ENCODE measurements around the gene CHMP6.

CHMP6 gene

DNA sequence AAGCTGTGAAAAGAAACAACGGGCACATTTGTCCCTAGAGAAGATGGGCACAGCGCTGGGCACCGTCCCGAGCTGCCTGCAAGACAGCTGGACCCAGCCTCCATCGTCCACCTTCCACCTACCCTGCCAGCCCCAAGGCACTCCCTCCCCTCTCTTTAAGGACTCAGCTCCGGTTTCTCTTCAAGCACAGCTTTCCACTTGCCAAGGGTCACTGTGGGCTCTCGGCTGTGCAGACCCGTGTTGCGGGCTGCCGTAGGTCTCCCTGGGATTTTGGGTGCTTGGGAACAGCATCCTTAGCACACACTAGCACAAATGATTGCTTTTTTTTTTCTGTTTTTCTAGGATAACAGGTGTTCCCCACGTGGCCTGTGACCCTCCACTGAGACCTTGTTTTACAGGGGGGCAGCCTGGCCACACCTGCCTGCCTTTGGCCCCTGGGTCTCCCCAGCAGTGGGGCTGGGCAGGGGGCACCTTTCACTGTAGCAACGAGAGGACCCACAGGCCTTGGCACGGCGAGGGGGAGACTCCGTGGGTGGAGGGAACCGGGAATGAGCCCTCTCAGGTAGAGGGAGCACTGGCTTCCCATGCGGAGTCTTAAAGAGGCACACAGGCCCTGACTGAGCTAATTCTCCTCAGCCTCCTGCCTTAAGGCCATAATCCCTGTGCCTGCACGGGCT, 1.4 kb downstream of the CHMP6 start:
- H3K27me3 ChIP-seq (ENCODE audit: control insufficient read depth in 5 of 5, insufficient read depth in 4 of 5, low read length in 5 of 5) = no peaks in the 10 kb centered on the region
- H3K36me3 ChIP-seq (ENCODE audit: control insufficient read depth in 5 of 5, insufficient read depth in 5 of 5, low read length in 5 of 5) = peaks cover 0 to 33% (median 32%) of the 10 kb centered on the region in 5 donors
- peak overlapping the region; percentile 40 to 82 (median 80) for H3K4me3 ChIP-seq (ENCODE audit: low read depth in 1 of 5, low read length in 5 of 5)
- H3K27ac ChIP-seq (ENCODE audit: low read depth, low read length) = no peak overlapping the region
- peak overlapping the region in 4 of 5 donors; percentile 78 to 98 (median 92) for H3K9ac ChIP-seq (ENCODE audit: low read length in 5 of 5)
- peaks cover 3 to 46% (median 42%) of the 10 kb centered on the region in 5 donors for H3K4me1 ChIP-seq (ENCODE audit: control insufficient read depth in 5 of 5, insufficient read depth in 5 of 5, low read length in 5 of 5)
- H3K9me3 ChIP-seq (ENCODE audit: control insufficient read depth in 5 of 5, low read length in 5 of 5) = no peaks in the 10 kb centered on the region

DNA sequence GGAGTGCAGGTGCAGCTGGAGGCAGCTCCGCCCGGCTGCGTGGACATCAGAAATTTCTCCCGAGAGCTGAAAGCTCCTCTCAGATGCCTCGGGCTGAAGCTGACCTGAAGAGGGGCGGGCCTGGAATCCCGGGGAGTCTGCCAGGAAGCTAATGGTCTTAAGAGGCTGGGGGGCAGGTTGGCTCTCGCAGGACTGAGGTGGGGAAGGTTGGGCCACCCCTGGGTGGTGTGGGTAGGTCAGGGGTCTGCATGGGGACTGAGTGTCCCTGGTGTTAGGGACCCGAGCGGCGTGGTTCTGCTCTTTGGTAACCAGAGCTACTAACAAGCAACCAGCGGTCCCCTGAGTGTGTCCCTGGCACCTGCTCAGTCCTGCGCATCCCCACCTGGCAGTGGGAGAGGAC, 3.5 kb downstream of the CHMP6 start:
- Histone ChIP-seq H3K4me1 (ENCODE audit: control insufficient read depth in 5 of 5, insufficient read depth in 5 of 5, low read length in 5 of 5) (peaks cover 3 to 31% (median 30%) of the 10 kb centered on the region in 5 donors), H3K36me3 (ENCODE audit: control insufficient read depth in 5 of 5, insufficient read depth in 5 of 5, low read length in 5 of 5) (peaks cover 0 to 53% (median 50%) of the 10 kb centered on the region in 5 donors), H3K27me3 (ENCODE audit: control insufficient read depth in 5 of 5, insufficient read depth in 4 of 5, low read length in 5 of 5) (no peaks in the 10 kb centered on the region), H3K27ac (ENCODE audit: low read depth, low read length) (no peak overlapping the region), H3K9ac (ENCODE audit: low read length in 5 of 5) (no peak overlapping the region), H3K4me3 (ENCODE audit: low read depth in 1 of 5, low read length in 5 of 5) (no peak overlapping the region), H3K9me3 (ENCODE audit: control insufficient read depth in 5 of 5, low read length in 5 of 5) (no peaks in the 10 kb centered on the region)

DNA sequence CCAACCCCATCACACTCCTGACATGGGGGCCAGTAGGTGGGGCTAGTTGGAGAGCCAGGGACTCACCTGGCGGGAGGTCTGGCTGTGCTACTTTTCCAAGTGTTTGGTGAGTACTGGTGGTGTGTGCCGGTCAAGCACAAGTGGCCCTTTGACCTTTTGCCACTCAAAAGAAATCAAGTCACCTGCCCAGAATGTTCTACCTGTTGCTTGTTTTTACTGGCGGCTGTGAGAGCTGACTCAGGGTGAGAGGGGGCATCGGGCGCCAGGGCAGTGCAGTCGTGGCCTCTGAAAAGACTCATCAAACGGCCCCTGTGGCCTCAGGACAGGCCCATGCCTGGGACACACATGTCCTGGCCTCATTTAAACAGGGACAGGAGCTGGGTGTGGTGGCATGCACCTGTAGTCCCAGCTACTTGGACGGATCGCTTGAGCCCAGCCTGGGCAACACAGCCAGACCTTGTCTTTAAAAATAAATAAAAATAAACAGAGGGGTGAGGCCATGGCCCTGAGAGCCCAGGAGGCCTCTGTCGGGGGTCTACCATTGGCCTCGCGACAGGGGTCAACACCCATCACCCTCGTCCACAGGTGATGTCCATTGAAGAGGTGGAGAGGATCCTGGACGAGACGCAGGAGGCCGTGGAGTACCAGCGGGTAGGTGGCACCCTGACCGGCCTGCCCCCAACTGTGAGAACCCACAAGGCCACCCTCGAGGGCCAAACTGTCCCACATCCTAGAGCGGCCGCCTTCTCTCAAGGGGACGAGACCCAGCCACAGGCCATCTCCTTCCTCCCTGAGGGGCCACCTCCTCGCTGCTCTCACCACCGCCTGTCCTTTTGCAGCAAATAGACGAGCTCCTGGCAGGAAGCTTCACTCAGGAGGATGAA, 5.0 kb downstream of the CHMP6 start:
- H3K27me3 ChIP-seq (ENCODE audit: control insufficient read depth in 5 of 5, insufficient read depth in 4 of 5, low read length in 5 of 5) = peaks cover 0 to 5% (median 0%) of the 10 kb centered on the region in 5 donors
- H3K27ac ChIP-seq (ENCODE audit: low read depth, low read length) = no peak overlapping the region
- H3K9ac ChIP-seq (ENCODE audit: low read length in 5 of 5) = no peak overlapping the region
- H3K4me3 ChIP-seq (ENCODE audit: low read depth in 1 of 5, low read length in 5 of 5) = no peak overlapping the region
- H3K4me1 ChIP-seq (ENCODE audit: control insufficient read depth in 5 of 5, insufficient read depth in 5 of 5, low read length in 5 of 5) = peaks cover 3 to 33% (median 19%) of the 10 kb centered on the region in 5 donors
- no peaks in the 10 kb centered on the region for H3K9me3 ChIP-seq (ENCODE audit: control insufficient read depth in 5 of 5, low read length in 5 of 5)
- H3K36me3 ChIP-seq (ENCODE audit: control insufficient read depth in 5 of 5, insufficient read depth in 5 of 5, low read length in 5 of 5) = peaks cover 0 to 55% (median 54%) of the 10 kb centered on the region in 5 donors

DNA sequence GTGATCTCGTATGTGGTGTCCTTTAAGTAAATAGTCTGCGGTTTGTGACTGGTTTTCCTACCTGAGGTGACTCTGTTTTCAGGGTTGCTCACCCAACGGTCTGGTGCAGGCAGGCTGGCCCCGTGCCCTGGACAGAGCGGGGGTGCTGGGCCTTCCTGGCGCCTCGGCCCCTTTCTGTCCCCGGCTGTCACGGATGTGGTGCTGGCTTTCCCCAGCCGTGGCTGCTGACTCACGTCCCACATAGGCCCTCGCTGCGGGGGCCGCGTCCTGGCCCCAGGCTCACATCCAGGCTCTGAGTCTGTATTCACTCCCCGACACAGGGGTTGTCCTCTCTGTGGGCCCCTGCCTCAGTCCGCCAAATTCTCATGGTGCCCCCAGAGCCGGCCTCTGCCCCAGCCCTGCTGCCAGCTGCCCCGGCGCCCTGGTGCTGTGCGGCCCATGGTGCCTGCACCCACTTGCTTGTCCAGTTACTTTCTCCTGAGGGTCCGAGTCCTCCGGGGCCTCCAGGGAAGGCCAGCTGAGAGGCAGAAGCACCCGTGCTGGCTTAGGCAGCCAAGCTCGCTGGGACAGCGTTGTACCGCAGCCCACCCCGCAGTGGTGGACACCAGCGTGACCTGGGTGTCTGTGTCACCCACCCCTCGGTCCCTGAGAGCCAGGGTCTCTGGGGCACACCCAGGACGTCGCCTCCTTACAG, 5.9 kb downstream of the CHMP6 start:
- H3K27ac ChIP-seq (ENCODE audit: low read depth, low read length) = no peak overlapping the region
- H3K4me3 ChIP-seq (ENCODE audit: low read depth in 1 of 5, low read length in 5 of 5) = no peak overlapping the region
- H3K4me1 ChIP-seq (ENCODE audit: control insufficient read depth in 5 of 5, insufficient read depth in 5 of 5, low read length in 5 of 5) = peaks cover 6 to 35% (median 22%) of the 10 kb centered on the region in 5 donors
- peaks cover 0 to 55% (median 54%) of the 10 kb centered on the region in 5 donors for H3K36me3 ChIP-seq (ENCODE audit: control insufficient read depth in 5 of 5, insufficient read depth in 5 of 5, low read length in 5 of 5)
- peaks cover 0 to 7% (median 0%) of the 10 kb centered on the region in 5 donors for H3K27me3 ChIP-seq (ENCODE audit: control insufficient read depth in 5 of 5, insufficient read depth in 4 of 5, low read length in 5 of 5)
- H3K9me3 ChIP-seq (ENCODE audit: control insufficient read depth in 5 of 5, low read length in 5 of 5) = no peaks in the 10 kb centered on the region
- H3K9ac ChIP-seq (ENCODE audit: low read length in 5 of 5) = no peak overlapping the region

DNA sequence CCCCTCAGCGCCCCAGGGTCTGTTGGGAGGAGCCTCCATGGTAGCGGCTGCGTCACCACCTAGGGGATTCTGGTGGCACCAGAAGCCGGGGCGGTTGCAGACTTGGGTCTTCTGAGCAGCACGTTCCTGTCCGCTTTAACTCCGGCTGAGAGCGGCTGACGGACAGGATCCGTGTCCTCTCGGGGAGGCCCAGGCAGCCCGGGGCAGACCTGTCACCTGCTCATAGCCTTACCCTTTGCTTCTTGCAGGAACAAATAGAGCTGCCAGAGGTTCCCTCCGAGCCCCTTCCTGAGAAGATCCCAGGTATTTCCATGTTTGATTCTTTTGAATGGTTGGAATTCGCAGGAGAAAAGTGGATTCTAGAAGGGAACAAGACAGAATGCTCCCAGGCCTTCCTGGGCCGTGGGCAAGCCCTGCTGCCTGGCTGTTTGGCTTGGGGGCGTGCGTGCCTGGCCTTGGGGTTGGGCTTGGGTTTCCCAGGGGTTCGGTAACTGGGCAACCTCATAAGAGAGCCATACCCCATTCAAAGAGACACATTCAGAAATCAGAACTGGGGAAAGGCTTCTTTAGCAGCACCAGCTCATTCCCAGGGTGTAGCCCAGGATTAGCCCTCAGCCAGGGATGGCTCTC, 6.6 kb downstream of the CHMP6 start:
- Histone ChIP-seq H3K4me1 (ENCODE audit: control insufficient read depth in 5 of 5, insufficient read depth in 5 of 5, low read length in 5 of 5) (peaks cover 2 to 30% (median 16%) of the 10 kb centered on the region in 5 donors), H3K4me3 (ENCODE audit: low read depth in 1 of 5, low read length in 5 of 5) (no peak overlapping the region), H3K9me3 (ENCODE audit: control insufficient read depth in 5 of 5, low read length in 5 of 5) (no peaks in the 10 kb centered on the region), H3K27me3 (ENCODE audit: control insufficient read depth in 5 of 5, insufficient read depth in 4 of 5, low read length in 5 of 5) (peaks cover 0 to 11% (median 0%) of the 10 kb centered on the region in 5 donors), H3K36me3 (ENCODE audit: control insufficient read depth in 5 of 5, insufficient read depth in 5 of 5, low read length in 5 of 5) (peaks cover 0 to 55% (median 54%) of the 10 kb centered on the region in 5 donors), H3K27ac (ENCODE audit: low read depth, low read length) (no peak overlapping the region), H3K9ac (ENCODE audit: low read length in 5 of 5) (no peak overlapping the region)

DNA sequence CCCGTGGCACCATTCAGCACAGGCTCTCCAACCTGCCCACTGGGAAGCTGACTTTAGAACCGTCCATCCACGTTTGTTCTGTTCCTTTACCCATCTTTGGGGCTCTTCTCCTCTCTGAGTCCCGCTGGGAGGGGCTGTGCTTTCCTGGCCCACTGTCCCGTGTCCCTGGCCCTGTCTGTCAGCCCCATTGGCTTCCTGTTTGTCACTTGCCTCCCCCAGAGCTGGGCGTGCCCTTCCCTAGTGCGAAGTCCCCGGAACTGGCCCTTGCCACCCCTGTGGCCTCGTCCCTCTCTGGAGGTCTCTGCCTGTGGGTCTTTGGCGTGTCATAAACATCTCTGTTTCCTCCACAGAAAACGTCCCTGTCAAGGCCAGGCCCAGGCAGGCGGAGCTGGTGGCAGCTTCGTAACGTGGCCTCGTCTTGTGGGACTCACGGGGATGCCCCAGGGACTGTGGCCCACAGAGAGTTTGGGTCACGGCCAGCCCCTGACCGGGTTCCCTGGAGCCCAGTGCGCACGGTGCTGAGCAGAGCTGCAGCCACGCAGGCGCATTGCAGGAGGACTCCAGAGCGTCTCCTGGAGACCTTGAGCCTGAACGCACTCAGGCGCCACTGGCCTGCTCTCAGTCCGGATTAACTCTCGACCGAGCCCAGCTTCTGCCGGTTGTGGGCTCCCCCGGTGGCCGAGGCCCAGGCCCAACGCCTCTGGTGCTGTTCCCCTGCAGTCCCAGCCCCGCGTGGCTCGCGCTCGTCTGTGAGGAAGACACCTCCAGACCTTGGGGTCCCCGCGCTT, 7.3 kb downstream of the CHMP6 start:
- no peak overlapping the region for H3K27ac ChIP-seq (ENCODE audit: low read depth, low read length)
- H3K4me1 ChIP-seq (ENCODE audit: control insufficient read depth in 5 of 5, insufficient read depth in 5 of 5, low read length in 5 of 5) = peaks cover 2 to 28% (median 15%) of the 10 kb centered on the region in 5 donors
- H3K36me3 ChIP-seq (ENCODE audit: control insufficient read depth in 5 of 5, insufficient read depth in 5 of 5, low read length in 5 of 5) = peaks cover 0 to 55% (median 54%) of the 10 kb centered on the region in 5 donors
- no peak overlapping the region for H3K4me3 ChIP-seq (ENCODE audit: low read depth in 1 of 5, low read length in 5 of 5)
- H3K9me3 ChIP-seq (ENCODE audit: control insufficient read depth in 5 of 5, low read length in 5 of 5) = no peaks in the 10 kb centered on the region
- H3K27me3 ChIP-seq (ENCODE audit: control insufficient read depth in 5 of 5, insufficient read depth in 4 of 5, low read length in 5 of 5) = peaks cover 0 to 18% (median 3%) of the 10 kb centered on the region in 5 donors
- no peak overlapping the region for H3K9ac ChIP-seq (ENCODE audit: low read length in 5 of 5)

DNA sequence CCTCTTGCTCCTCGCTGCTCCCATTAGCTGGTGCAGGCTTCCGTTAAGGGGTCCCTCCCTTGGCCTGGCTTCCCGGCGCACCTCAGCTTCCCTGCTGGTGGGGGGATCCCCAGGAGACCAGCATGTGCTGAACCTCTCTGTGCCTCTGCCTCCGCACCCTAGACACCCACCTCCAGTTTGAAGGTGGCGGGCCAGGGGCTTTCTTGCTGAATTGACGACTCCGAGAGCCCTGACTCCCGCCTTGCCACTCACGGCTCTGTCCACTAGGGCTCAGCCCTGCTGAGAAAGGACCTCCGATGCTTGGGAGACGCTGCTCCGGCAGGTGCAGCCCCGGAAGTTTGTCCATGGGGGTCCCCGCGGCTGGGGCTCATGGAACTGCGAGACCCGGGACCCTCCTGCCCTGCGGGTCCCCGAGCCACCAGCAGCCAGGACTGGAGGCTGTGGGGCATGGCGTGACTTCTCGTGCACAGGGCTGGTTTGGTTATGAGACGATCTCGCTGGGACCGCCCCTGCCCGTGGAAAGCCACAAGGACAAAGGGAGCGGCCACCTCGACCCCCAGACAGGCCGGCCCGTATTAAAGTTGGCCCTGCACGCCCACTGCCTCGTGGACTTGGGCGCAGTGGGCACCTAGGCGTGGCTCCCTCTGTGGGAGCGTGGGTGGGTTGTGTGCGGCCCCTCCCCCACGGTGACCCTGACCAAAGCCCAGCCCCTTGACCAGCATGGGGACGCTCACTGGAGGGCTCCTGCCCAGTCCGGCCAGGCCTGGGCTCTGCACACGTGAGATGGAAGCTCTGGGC, 8.1 kb downstream of the CHMP6 start:
- Histone ChIP-seq H3K4me3 (ENCODE audit: low read depth in 1 of 5, low read length in 5 of 5) (no peak overlapping the region), H3K4me1 (ENCODE audit: control insufficient read depth in 5 of 5, insufficient read depth in 5 of 5, low read length in 5 of 5) (peaks cover 2 to 27% (median 17%) of the 10 kb centered on the region in 5 donors), H3K27me3 (ENCODE audit: control insufficient read depth in 5 of 5, insufficient read depth in 4 of 5, low read length in 5 of 5) (peaks cover 4 to 22% (median 8%) of the 10 kb centered on the region in 5 donors), H3K9me3 (ENCODE audit: control insufficient read depth in 5 of 5, low read length in 5 of 5) (no peaks in the 10 kb centered on the region), H3K27ac (ENCODE audit: low read depth, low read length) (no peak overlapping the region), H3K36me3 (ENCODE audit: control insufficient read depth in 5 of 5, insufficient read depth in 5 of 5, low read length in 5 of 5) (peaks cover 0 to 55% (median 54%) of the 10 kb centered on the region in 5 donors), H3K9ac (ENCODE audit: low read length in 5 of 5) (no peak overlapping the region)

DNA sequence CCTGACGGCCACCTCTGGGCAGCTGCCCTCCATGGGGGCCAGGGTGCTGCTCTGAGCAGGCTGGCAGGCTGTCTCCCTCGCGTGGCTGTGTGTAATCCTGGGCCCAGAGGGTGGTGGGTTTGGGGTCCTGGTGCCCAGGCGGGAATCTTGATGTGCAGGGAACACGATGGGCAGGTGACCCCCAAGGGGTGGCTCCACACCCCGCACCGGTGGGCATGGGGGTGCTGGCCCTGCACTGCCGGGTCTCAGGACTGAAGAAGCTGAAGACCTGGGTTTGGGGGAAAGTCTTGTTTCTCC, 8.6 kb downstream of the CHMP6 start:
- Histone ChIP-seq H3K36me3 (ENCODE audit: control insufficient read depth in 5 of 5, insufficient read depth in 5 of 5, low read length in 5 of 5) (peaks cover 0 to 51% (median 49%) of the 10 kb centered on the region in 5 donors), H3K9me3 (ENCODE audit: control insufficient read depth in 5 of 5, low read length in 5 of 5) (no peaks in the 10 kb centered on the region), H3K4me1 (ENCODE audit: control insufficient read depth in 5 of 5, insufficient read depth in 5 of 5, low read length in 5 of 5) (peaks cover 2 to 27% (median 17%) of the 10 kb centered on the region in 5 donors), H3K27me3 (ENCODE audit: control insufficient read depth in 5 of 5, insufficient read depth in 4 of 5, low read length in 5 of 5) (peaks cover 5 to 25% (median 9%) of the 10 kb centered on the region in 5 donors), H3K4me3 (ENCODE audit: low read depth in 1 of 5, low read length in 5 of 5) (no peak overlapping the region), H3K27ac (ENCODE audit: low read depth, low read length) (no peak overlapping the region), H3K9ac (ENCODE audit: low read length in 5 of 5) (no peak overlapping the region)
